ENCODE data around the gene TNFRSF18.

GRCh38 chr1:1206376-1206965 is at the start of gene TNFRSF18:
- TF ChIP-seq CTCF (IDR thresholded peaks at IDR 0.05) (no peak), EZH2 (IDR thresholded peaks at IDR 0.05; ENCODE audit: borderline replicate concordance, insufficient read depth, low read depth, low read length, poor library complexity, severe bottlenecking) (no peak)
